GM19240 (cell line): ENCODE data around the gene CACNA2D2.

ENCODE experiments used
- DNase-seq: peaks from one replicate; pipeline ENCODE4 v3.0.0; 2011; ENCODE audit warnings: low spot score; ENCODE audit not compliant: insufficient read length

CACNA2D2 gene

DNA sequence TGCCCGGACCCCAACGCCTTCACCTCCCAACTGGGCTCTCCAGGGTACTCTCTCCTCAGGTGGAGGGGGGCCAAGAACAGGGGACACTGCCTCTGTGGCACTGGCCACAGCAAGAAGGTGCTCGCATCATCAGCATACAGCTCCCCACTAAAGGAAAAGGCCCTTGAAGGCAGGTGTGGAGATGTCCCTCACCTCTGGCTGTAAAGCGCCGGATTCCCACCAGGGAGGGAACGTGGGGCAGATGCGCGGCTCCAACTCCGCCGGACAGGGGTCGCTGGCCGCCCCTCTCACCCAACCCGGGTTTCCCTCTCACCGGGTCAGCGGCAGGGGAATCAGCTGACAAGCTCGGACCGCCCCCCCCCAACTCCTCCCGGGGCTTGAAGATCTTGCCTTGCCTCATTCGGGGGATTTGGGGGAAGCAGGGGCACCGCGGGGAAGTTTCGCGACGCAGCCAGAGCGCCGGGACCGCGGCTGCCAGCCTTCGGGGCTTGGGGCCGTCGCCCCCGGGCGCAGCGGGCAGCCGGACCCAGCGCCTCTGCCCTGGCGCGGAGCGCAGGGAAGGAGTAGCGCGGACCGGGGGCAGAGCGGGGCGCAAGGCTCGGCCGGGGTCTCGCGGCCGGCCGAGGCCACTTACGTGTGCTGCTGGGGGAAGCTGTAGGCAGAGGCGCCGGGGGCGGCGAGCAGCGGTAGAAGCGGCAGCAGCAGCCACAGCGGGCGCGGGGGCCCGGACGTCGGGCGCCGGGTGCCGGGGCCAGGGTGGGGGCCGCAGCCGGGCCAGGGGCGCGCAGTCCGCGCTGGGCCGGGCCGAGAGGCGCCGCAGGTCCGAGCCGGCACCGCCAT lies 630 bp downstream of the CACNA2D2 start:
- DNase-seq = no peak

DNA sequence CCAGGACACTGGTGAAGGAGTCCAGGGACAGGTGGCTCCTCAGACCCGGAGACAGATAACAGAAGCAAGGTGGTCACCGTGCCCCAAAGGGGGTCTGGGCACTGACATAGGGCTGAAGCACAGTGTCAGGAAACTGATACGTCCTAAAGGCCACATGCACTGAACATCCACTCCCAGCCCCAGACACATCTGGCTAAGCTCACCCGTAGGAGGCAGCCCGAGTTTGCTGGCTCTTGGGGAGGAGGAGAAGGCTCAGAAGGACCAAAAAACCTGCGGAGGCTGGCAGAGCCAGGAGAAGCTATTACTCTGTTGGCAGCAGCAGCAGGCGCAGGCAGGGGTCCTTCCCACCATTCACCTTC lies 1.2 kb downstream of the CACNA2D2 start:
- DNase-seq = no peak

DNA sequence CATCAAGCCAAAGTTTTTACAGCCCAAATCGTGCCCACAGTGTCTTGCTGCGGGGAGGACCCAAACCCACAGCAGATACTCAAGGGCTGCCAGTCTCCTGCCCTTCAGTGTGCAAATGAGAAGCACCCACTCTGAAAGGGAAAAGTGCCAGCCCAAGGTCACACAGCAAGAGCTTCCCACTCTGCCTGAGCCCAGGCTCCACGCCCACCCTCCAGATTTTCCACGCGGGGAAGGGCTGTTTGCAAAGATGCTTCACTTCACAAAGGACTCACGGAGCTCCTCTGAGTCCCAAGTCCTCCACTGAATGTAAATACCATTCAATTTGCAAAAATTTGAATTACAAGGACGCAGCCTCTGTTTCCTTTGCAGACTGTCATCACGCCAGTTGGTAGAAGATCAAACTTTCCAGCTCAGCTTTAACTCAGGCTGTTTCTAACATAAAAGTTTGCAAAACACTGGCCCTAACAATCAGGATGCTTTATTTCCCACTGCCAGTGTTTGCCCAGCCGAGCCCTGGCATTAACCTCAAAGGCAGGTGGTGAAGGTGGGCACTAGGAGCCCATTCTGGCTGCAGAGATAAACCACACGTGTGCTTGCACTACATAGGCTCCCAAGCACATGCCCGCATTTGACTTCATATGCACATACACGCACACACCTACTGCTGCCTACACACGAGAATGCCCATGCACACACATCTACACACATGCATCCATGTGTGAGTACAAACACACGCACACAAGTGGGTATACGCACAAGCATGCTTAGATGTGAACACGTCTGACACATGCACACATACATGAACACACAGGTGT lies 7.6 kb downstream of the CACNA2D2 start:
- DNase-seq = no peak

- no peak for DNase-seq
Observed at GRCh38 chr3:50494126-50494525, 9.3 kb downstream of the CACNA2D2 start.

DNA sequence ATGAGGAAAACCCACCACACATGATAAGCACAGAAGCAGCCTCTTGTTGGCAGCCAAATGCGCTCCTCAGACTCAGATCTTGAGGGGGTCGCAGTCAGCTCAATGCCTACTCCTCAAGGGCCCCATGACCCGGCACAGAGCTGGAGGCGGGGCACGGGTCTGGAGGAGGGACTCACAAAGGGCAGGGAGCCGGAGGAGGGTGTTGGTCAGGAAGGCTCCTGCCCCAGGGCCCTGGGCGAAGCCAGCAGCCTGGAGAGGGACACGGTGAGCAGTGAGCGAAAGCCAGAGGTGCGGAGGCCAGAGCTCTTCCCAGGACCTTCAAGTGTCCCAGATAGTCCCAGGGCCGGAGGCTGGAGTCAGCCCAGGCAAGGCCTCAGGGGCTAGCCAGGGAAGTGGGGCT lies 9.8 kb downstream of the CACNA2D2 start:
- DNase-seq = no peak

DNA sequence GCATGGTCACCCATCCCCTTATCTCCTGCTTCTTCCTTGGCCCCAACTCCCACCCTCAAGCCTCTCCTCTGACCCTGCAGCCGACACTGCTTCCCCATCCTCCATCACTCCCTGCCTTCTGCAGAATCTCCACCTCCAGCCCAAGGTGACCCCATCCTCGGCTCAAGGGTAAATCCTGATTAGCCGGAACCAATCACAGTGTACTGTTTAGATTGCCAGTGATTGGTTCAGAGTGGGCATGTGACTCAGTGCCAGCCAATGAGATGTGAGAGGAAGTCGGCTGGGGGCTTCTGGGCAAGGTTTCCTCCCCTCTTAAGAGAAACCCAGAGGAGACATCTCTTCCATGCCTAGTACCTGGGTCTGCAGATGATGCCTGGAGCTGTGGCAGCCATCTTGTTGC lies 10.3 kb downstream of the CACNA2D2 start:
- DNase-seq = no peak

DNA sequence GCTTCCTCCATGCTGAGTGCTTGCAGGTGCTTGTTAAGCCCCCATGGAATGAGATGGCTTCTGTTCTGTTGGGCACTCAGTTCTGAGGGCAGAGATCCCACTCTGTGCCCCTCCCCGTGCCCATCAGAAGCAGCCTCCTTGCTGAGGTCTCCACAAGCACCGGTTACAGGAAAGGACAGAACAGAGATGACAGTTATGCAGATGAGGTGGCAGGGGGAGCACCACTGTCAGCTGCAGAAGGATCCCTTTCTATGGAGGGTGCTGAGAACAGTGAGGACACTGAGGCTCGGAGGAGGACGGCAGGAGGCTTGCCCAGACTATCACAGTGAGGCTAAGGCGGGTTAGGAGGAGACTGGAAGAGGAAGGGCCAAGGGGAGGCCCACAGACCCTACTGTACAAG lies 12.4 kb downstream of the CACNA2D2 start:
- no peak for DNase-seq

- no peak for DNase-seq
Observed at GRCh38 chr3:50490424-50490823, 13.0 kb downstream of the CACNA2D2 start.

GRCh38 chr3:50487181-50487580 lies 16.3 kb downstream of the CACNA2D2 start:
- no peak for DNase-seq

DNA sequence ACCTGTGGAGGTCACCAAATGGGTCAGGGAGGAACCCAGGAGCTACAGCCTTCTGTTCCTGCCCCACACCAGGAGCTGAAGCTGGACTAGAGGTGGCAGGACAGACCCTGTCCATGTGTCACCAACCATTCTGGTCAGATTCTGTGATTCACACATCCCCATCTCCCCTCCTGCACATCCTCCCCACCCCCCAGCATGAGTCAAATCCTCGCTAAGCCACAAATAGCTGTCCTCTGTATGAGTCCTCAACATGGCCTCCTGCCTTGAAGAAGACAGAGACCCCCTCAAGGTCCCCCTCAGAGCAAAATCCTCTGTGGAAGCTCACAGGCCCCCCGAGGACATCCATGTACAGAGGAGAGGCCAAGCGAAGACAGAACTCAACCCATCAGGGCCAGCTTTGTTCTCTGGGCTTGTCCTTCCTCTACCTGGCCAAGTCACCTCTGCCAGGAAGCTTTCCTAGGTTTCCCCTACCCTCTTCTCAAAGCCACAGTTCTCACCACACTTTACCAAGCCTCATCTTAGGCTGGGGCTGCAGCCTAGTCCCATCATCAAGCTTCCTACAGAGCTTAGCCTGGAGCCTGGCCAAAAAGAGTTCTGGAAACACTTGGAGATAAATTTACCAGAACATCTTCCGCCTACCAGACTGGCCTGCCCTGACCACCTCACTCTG lies 17.1 kb downstream of the CACNA2D2 start:
- no peak for DNase-seq

- no peak for DNase-seq
Observed at GRCh38 chr3:50484722-50485121, 18.7 kb downstream of the CACNA2D2 start.

DNA sequence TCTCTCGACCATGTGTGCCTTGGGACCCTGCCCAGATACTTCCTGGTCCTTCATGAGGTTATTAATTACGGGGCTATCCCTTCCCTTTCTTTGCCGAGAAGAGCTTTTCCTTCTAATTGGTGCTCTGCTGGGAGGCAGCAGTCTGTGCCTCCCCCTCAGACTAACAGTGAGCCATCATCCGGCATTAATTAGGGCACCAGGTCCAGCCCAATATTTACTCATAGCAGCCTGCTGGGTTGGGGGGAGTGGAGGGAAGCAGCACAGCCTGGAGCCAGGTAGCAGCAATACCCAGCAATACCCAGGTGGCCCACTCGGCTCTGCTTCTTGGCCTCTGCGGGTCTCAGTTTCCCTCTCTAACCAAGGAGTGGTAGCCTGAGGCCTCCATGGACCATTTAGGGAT lies 20.1 kb downstream of the CACNA2D2 start:
- no peak for DNase-seq

- no peak for DNase-seq
Observed at GRCh38 chr3:50481992-50482391, 21.4 kb downstream of the CACNA2D2 start.

- no peak for DNase-seq
Observed at GRCh38 chr3:50480471-50480870, 23.0 kb downstream of the CACNA2D2 start.

DNA sequence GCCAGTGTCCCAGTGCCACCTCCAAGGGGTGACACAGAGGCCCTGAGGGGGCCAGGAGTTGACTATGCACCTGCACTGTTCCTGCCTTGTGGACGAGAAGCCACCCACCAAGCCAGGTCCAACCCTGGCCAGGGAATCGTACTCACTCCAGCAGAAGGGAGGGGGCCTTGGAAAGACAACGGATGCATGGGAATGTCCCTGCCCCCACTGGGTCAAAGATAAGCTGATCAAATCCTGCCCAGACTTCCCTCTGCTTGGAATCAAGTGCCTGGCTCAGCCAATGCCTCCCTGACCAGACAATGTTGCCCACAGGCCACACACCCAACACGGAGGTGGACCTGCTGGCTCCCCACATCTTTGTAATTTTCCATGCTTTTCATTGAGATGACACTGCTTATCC lies 23.9 kb downstream of the CACNA2D2 start:
- no peak for DNase-seq

DNA sequence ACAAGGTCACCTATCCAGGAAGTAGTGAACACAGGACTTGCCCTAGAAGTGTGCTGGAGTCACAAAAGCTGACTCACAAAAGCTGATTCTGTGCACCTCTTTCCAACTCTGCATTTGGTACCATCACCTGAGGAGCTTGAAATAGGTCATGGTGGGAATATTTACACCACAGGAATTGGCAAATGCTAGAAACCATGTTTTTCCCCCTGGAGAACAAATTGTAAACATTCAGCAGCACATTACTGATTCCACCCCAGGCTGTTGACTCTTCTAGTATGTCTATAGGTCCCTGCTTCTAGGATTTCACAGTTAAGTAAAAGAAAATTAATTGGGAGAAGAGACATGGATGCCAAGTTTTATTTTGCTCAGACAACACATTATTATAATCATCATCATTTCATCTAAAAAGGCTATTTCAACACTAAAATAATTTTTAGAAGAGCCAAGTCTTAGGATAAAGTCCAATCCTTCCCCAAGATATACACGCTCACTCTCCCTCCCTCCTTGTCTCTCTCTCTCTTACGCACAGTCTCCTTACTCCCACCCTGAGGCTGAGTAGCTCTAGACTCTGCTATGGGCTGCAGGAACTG lies 24.7 kb downstream of the CACNA2D2 start:
- DNase-seq = no peak

GRCh38 chr3:50478051-50478450 lies 25.4 kb downstream of the CACNA2D2 start:
- no peak for DNase-seq

- DNase-seq = no peak
Observed at GRCh38 chr3:50475348-50475747, 28.1 kb downstream of the CACNA2D2 start.

DNA sequence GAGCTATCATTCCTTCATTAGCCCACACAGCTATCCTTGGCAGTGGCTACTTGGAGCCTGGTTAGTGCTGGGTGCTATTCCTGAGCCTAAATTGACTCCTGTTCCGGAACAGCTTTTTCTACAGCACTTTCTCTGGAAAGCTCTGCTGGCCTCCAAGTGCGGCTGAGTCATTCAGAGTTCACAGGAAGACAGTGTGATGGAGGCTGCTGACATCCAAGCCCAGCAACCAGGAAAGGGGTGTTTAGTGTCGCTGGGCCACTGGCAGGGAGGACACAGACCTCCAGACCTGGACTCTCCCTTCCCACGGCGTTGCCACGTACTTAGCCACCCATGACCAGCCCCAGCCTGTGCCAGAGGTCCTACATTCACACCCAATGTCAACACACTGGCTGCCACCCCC lies 28.7 kb downstream of the CACNA2D2 start:
- DNase-seq = no peak

- no peak for DNase-seq
Observed at GRCh38 chr3:50473768-50474167, 29.7 kb downstream of the CACNA2D2 start.

GRCh38 chr3:50472958-50473357 lies 30.5 kb downstream of the CACNA2D2 start:
- no peak for DNase-seq

- no peak for DNase-seq
Observed at GRCh38 chr3:50470658-50471057, 32.8 kb downstream of the CACNA2D2 start.
